Activated effector memory CD4-positive, alpha-beta T cell treated with anti-CD3 and anti-CD28 coated beads, Interleukin-2, amount 50 U/mL, for 16 hours (primary cell): Measurements from ENCODE around the gene TGM5.
"Not testable (repeated sequence)": the region's sequence is repeated elsewhere in the genome, so short reads cannot be mapped to it uniquely, and the experiment has no call there.

Experiments used
- DNase-seq: peaks from one replicate; pipeline ENCODE4 v3.0.0-alpha.2; 2020

The TGM5 gene

DNA sequence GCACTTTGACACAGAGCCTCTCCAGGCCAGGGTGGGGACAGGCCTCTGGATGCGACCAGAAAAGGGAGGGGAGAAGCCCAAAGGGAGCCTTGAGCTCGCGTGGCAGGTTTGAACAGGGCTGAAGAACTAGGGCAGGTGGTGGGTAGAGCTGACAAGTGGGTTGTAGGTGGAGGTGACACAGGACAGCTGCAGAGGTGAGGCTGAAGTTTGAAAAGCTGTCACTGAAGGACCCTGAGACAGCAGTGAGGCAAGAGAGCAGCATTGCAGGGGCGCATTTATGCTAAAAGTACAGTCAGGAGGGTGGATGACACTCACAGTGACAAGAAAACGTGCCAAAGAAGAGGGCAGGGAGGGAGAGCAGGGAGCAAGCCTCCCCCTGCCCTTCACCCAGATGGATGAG is 24.1 kb downstream of the TGM5 start:
- DNase-seq, result no peak

DNA sequence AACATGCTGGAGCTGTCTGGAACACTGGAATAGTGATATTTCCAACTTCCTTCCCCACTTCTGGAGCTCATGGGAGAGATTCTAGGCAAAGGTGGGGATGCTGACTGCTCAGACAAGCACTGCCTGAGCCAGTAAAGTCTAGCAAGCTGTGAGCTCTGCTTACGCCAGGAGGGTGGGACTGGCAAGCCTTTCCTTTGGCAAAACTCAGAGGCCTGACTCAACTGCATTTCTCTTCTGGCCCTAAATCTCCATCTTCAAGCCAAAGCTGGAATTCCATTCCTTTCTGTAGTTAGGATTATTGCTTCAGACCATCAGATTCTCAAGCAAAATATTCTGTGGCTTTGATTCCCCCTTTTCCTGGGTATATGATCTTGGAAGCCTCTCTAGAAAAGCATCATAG is 25.6 kb downstream of the TGM5 start:
- no peak for DNase-seq

DNA sequence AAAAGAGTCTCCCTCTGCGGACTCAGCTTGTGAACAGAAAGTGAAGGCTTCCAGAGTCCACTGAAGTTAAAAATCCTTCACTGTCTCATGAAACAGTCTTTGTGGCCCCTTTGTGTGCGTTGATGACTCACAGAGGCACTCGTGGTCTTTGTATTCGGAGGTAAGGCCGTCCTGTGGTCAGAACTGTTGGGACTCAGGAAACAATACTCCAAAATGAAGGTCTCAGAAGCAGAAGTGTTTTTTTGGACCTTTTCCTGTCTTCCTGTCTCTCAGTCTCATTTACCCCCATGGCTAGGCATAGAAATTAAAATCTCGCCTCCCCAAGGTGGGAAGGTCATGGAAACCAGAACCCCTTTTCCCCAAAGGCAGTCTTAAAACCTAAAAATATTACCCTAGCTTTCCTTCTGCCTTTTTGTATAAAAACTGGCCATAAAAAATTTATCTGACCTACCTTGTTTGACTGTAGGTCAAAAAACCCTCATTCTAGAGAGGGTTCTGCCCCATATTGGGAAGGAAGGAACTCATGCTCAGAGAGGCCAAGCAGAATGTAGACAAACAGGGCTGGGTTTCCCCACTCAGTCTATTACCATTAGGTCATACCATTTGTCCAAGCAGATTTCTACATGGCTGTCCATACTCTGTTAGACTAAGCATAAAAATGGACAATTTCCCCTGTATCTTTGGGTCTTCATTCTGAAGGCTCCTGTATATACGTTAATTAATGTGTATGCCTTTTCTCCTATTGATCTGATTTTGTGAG is 26.8 kb downstream of the TGM5 start:
- no peak for DNase-seq

DNA sequence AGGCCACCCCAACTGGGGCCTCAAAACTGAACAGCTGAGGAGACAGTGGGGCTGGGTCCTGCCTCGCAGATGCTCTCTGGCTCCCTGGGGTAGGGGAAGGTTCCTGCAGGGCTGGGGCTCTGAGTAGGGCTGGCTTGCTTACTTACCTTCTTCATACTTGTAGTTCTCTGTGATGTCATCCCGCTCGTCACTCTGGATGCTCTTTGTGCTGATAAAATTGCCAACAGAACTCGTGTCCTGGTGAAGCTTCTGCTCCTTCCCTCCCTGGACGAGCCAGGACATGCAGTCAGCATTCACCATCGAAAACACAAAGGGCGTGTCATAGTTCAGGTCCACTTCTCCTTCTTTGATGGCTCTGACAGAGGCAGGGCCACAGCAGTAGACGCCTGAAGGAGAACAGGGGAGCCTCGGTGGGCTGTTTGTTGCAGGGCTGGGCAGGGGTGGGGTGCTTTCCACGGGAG is 28.0 kb downstream of the TGM5 start:
- DNase-seq, result no peak

DNA sequence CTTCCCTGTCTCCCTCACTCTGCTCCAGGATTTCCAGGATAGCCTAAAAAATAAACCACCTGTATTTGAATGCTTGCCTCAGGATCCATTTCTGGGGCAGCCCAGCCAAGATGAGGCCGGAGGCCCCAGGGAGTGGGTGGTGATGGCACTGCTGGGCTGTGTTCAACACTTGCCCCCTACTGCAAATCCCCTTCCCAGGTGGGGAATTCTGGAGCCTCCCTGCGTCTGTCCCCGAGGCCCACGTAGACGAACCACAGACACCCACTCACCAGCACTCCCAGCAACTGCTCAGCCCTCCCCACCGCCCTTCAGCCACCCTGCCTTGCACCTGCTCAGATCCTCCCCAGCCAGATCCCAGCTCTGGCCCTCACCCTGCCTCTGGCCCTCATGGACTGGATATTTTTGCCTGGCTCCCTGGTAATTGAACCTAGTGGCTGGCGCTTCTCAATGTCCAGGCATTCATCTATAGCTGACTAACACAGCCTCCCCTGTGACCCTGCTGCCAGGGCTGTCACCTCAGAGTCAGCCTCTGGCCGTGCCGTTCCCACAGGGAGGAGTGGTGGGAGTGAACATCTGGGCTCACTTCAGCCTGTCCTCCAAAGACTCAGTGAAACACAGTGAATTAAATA is 28.8 kb downstream of the TGM5 start:
- DNase-seq, result no peak

DNA sequence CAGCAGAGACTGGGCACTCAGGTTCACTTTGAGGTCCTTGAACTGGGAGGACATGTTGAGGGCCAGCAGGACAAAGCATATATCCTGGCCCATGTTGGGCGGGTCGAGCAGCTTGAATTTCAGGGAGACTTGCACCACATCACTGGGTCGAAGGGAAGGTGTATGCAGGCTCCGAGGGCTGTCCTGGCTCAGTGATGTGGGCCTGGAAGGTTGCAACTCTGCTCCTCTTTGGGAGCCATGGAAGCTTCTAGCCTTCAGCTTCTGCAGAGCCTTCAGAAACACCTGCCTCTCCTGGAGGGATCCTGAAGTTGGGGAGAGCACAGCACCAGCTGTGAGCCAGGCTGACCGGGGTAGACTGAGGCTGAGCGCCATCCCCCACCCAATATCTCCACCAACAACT is 31.2 kb downstream of the TGM5 start:
- DNase-seq, result no peak

DNA sequence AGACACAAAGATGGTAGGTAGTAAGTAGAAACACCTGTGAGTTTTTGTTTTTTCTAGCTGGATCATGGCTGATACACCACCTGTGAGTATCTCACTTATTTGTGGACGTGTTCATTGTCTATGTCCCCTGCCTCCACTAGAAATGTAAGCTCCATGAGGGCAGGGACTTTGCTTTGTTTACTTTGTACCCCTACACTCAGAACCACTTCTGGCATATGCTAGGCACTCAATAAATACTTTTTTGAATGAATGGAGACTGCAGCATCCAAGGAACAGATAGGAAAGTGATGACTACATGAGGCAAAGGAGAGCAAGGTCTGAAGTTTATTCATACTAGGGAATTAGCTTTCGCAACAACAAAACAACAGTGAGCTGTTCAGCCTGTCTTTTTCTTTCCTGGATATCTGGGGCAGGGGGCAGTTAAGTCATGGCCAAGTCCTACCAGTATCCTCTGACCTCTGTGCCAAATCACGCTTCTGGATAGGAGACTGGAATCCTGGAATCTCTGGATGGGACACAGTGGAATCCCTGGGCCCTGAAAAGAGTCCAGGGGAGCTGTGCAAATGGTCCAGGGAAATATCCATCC is 34.3 kb downstream of the TGM5 start:
- no peak for DNase-seq

DNA sequence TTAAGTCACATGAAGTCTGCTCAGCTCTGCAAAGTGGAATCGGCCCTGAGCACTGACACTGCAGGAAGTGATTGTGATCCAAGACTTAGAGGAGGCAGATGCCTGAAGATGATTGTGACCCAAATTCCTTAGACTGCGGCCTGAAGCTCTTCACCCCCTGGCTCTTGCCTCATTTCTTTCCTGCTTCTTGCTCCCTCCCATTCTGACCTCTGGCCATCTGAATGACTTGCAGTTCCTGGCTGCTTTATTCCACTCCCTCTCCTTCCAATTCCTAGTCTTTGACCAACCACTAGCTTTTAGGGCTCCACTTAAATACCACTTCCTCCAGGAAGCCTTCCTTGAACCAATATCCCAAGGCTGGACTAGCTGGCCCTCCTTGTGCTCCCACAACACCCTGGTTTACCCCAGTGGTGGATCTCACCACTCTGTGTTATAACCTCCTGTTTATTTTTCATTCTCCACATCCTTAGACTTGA is 36.0 kb downstream of the TGM5 start:
- no peak for DNase-seq

DNA sequence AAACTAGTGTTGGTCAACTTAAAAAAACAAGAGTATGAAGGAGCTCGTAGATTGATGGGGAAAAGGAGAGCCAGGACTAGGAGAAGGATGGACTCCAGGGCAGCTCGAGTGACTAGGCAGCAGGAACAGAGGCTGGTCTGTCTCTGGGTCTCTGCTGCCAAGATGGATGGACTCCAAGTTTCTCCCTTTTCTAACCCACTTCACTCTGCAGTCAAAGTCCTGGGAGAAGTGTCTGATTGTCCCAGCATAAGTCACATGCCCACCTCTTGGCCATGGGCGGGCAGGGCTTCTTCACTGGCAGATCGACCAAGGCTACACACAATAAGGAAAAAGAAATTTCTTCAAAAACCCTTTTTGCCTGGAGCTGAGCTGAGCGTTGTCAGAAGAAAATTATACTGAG is 36.8 kb downstream of the TGM5 start:
- DNase-seq, result no peak

DNA sequence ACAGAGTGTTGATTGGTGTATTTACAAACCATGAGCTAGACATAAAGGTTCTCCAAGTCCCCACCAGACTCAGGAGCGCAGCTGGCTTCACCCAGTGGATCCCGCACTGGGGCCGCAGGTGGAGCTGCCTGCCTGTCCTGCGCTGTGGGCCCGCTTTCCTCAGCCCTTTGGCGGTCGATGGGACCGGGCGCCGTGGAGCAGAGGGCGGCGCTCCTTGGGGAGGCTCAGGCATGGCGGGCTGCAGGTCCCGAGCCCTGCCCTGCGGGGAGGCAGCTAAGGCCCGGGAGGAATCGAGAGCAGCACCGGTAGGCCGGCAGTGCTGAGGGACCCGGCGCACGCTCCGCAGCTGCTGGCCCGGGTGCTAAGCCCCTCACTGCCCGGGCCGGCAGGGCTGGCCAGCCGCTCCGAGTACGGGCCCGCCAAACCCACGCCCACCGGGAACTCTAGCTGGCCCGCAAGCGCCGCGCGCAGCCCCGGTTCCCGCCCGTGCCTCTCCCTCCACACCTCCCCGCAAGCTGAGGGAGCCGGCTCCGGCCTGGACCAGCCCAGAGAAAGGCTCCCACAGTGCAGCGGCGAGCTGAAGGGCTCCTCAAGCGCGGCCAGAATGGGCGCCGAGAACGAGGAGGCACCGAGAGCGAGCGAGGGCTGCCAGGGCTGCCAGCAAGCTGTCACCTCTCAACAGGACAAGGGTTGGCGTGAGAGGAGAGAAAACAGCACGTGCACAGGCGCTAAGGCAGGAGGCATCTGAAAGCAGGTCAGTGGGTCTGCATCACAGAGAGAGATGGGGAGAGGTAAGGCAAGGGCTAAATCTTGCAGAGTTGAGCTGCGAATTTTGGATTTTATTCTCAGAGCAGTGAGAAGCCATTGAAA is 40.1 kb downstream of the TGM5 start:
- no peak for DNase-seq

DNA sequence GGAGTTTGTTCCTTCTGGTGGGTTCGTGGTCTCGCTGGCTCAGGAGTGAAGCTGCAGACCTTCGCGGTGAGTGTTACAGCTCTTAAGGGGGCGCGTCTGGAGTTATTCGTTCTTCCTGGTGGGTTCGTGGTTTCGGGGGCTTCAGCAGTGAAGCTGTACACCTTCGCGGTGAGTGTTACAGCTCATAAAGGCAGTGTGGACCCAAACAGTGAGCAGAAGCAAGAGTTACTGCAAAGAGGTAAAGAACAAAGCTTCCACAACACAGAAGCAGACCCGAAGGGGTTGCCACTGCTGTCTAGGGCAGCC is 40.8 kb downstream of the TGM5 start:
- DNase-seq, result not testable (repeated sequence)

DNA sequence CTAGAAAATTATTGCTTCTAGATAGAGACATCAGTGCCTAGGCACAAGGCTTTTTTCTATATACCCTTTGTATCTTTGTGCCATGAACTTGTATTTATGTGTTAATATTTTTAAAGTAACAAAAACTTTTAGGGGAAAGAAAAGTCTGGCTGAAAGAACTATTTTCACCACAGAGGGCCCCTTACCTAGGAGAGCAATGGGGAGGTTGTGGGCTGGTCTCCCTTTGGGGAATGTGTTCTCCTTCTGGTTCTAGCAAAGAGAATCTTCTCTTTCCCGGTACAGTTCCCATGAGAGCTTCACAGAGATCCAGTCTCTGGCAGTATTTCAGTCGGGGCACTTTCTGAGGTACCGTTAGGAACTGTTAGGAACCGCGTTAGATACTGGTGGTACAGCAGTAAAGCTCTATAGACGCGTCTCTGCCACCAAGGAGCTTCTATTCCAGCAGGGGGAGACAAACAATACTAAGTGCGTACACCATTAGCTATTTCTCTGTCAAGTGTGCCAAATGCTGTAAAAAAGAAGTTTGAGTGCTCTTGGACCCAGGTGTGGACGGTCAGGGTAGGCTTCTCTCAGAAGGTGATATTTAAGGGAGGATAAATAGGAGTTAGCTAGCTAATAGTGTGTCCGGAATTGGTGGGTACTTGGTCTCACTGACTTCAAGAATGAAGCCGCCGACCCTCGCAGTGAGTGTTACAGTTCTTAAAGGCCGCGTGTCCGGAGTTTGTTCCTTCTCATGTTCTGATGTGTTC is 41.4 kb downstream of the TGM5 start:
- DNase-seq, result peak; percentile 67

DNA sequence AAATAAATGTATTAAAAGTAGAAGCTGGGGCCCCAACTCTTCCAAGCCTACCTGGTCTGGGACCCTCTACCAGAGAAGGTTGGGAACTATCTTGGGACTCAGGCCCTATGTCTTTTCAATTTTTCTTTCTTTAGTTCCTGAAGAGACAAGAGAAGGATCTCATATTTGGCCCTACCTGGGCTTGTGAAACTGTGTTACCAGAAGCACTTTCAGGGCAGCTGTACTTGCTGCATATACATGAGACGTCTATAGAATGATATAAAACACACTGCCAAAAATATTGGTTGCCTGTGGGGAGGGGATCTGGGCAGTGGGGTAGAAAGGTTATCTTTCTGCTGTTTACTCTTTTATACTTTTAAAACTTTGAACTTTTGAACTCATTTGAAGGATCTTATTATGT is 45.3 kb downstream of the TGM5 start:
- no peak for DNase-seq

DNA sequence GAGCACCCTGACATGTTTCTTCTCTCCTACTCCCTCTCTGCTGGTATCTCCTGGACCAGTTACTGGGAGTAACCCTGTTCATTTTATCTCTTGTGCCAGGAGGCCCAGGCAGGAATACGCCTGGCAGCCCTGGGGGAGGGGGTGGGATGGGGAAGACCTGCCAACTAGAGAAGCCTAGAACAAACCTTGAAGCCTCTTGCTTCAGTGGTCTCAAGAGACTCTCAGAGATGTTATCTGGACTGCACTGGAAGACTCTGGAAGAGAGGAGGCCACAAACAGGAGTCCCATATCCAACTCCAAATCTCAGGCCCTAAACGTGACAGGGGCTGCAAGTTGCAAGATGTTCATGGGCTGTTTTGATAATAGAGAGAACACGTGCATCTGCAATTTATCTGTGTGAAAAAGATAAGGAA is 45.7 kb downstream of the TGM5 start, which contains the start of gene EPB42:
TSS of gene EPB42 (minus strand) at position 28 of the 413 bp plus-strand sequence. CDS start 193 bp downstream, outside the sequence.
- no peak for DNase-seq

DNA sequence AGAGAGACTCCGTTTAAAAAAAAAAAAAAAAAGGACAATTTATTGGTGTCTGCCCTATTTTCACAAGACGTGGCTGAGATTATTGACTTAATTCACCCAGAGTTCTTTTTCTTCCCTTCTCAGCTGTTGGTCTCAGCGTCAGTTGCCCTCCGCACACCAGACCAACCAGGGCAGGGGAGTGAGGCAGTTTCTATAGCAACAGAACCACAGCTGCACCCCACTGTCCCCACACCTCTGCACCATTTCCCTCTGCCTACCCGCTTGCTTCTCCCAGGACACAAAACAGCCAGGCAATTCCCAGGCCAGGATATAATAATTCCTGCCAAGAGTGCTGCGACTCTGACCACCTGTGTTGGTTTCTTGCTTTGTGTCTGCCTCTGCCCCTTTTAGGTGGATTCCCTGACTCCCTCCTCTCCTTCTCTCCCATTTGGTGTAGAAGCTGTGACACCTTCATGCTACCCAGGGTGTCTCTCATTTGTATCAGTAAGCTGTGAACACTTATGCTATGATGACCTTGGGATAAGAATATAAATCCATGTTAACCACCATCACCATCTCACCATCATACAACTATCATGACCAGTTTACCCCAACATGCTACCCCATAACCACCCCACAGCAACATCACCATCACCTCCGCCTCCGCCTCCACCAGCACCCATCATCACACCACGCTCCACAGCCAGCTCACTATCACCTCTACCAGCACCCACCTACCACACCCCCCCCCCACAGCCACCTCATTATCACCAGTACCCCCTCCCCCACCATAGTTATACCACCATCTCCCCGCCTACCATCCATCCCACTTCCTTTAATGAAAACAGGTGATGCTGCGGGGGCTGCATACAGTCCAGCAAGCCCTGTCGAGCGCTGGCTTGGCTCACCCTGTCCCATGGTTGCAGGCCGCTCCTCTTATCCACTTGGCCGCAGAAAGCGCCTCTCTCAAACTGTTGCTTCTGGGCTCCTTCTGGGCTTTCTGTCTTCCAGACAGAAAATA is 46.5 kb downstream of the TGM5 start:
- no peak for DNase-seq

DNA sequence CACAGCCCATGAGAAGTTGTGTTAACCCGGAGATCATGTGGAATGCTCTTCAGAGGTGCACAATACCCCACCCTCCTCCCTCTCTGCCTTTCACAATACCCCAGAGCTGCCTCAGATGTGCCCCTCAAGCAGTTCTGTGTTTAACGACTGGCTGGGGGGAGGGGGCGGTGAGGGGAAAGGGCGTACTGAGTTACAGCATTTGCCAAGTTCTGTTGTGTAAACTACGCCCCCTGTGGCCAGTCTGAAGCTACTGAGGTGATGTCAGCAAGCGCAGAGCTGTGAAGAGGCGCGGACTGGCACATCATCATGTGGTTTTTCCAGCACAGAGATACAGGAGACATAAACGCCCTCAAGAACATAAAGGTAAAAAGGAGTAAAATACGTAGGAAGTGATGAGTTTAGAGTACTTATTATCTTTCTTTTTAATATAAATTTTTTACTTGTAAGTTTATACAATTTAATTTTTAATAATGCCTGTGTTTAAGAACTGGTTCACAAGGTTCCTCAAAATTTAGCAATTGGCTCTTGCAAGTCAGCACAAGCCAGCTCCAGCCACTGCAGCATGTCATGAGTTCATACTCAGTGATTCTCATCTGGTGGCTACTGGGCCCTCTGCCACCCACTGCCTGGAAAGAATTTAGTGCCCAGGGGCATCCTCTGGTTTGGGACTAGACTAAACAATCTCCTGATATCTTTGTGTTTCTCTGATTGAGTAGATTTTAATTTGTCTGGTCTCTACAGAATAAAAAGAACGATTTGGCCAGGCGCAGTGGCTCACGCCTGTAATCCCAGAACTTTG is 47.6 kb downstream of the TGM5 start:
- no peak for DNase-seq

DNA sequence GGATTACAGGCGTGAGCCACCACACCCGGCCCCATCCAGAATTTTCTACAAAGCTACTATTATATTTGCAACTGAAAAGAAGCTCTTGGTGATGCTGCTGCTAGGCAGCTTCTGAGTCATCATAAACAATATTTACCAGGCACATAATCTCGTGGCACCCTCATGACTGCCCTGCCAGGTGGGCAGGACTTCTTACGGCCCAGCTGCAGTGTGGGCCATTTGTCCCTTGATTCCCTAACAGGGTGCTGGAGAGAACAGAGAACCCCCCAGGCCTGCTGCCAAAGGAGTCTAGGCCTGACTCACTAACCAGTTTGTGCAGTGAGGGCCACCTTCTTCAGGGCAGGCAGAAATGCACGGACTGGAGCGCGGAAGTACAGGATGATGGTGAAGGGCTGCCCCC is 50.8 kb downstream of the TGM5 start:
- no peak for DNase-seq

DNA sequence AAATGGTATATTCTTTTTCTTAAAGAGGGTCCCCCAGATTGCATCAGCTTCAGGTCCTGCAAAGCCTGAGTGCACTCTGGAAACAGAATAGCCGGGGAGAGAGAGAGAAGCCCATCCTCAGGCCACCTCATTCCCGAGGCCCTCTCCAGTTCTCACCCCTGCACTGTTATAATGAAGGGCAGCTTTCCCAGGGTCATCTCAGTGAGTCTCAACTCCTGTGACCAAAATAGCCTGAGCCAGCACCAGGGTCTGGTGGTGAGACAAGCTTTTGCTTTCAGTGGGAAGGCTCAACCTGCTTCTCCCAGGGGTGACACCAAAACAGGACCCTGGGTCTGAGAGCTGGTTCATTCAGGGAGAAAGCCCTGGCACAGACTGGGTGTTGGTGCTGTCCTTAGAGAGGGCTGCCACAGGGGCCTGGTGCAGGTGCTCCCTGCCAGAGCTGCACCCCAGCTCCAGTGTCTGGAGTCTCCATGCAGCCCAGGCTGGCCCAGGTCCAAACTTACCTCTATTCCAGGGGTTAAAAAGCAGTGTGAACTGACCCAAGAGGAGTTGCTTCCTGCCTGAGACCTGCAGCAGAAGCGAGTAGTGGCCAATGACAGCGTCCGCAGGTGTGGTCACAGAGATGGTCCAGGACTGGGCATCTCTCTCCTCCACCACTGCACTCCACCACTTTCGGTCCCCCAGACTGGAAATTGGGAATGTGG is 52.0 kb downstream of the TGM5 start:
- DNase-seq, result no peak

DNA sequence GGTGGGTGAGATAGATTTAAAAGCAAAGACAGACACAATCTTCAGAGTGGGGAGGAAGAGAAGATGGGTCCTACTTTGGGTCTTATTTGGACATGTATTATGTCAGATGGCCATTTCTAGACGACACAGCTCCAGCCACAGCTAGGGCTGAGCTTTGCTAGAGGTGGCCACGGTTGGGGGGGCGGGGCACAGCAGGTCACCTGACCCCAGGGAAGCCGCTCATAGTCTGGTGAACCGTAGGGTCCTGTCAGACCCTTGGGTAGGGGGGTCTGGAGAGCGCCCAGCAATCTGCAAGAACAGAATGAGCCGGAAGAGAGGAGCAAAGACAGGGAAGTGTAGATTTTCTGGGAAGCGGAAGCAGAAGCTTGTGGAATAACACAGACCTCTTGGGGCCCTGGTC is 52.6 kb downstream of the TGM5 start:
- no peak for DNase-seq

DNA sequence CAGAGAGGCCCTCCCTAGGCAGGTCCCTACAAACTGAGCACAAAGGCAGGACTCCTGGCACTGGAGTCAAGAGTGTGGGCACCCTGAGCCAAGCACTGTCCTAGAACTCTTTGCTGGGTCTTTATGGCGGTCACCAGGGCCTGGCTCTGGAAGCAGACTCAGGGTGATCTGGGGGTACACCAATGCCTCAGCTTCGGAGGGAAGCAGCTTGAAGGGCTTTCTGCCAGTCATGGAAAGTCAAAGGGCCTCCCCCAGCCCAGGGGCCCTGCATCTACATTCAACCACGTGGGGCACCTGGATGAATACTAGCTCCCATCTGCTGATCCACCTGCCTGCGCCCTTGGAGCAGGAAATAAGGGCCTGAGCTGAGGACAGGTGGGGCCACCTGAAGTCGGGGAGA is 53.3 kb downstream of the TGM5 start:
- DNase-seq, result no peak
